Uterus (tissue), 4 donors: ENCODE data around the gene SLCO2B1. TPM values are rescaled to one million over a fixed set of nuclear protein-coding genes. Genes with fewer than 3 reads are reported as not detected.

Experiments
- DNase-seq, 2 donors: peaks; one replicate each; pipeline ENCODE4 v3.0.0-alpha.2; 2019 to 2020
- H3K27ac ChIP-seq, 2 donors: fragments of 200-600 bp; sonication (generic); 1 replicate in 1 of 2; 2 replicates in 1 of 2; pipeline ENCODE4 v1.5.1; 2016 to 2018
- H3K27me3 ChIP-seq, 2 donors: fragments of 200-600 bp; sonication (generic); one replicate each; pipeline ENCODE4 v1.5.1; 2018 to 2019; ENCODE audit warnings: control low read depth in 1 of 2
- H3K36me3 ChIP-seq, 2 donors: fragments of 200-600 bp; sonication (generic); one replicate each; pipeline ENCODE4 v1.5.1; 2019; ENCODE audit warnings: control low read depth in 1 of 2
- H3K4me1 ChIP-seq, 2 donors: fragments of 200-600 bp; sonication (generic); one replicate each; pipeline ENCODE4 v1.5.1; 2018 to 2019; ENCODE audit warnings: control low read depth in 1 of 2
- H3K4me3 ChIP-seq, 2 donors: fragments of 200-600 bp; sonication (generic); 1 replicate in 1 of 2; 2 replicates in 1 of 2; pipeline ENCODE4 v1.5.1; 2018 to 2019; ENCODE audit warnings: mild to moderate bottlenecking in 1 of 2
- H3K9me3 ChIP-seq, 2 donors: fragments of 200-600 bp; sonication (generic); one replicate each; pipeline ENCODE4 v1.5.1; 2019; ENCODE audit warnings: control low read depth in 1 of 2
- CTCF ChIP-seq, 4 experiments: fragments of 200-600 bp in 2 of 4; fragments of 450-650 bp in 2 of 4; sonication (generic) in 2 of 4; IDR thresholded peaks; one replicate each; pipeline ENCODE4 v1.5.1; 2016 to 2019; ENCODE audit warnings: antibody characterized with exemption in 4 of 4, mild to moderate bottlenecking in 2 of 4, moderate library complexity in 1 of 4
- POLR2A ChIP-seq, 2 donors: fragments of 450-650 bp; IDR thresholded peaks; one replicate each; pipeline ENCODE4 v1.6.1; 2016; ENCODE audit warnings: antibody characterized with exemption in 2 of 2, mild to moderate bottlenecking in 1 of 2, moderate library complexity in 1 of 2
- intact Hi-C: fragments of 100-400 bp; cut with DNase I; formaldehyde crosslinking; loops from one replicate; pipeline ENCODE4 v1.15.1; 2023; ENCODE audit warnings: low total_unique reads
- total RNA-seq, 4 donors: library from RNA; depleted of rRNA in 3 of 4; stranded (reverse); fragments of >200 nt in 3 of 4; gene quantifications; one replicate each; pipeline versions ENCODE4 v1.1.0 to v1.2.4, GENCODE V29; 2014 to 2023
- donor health status: DM: yes; HTN: yes; CAD: no.

Gene SLCO2B1
- total RNA-seq, 4 donors from 2014 or later, result 11.8 to 58.1 (median 31.8) TPM

DNA sequence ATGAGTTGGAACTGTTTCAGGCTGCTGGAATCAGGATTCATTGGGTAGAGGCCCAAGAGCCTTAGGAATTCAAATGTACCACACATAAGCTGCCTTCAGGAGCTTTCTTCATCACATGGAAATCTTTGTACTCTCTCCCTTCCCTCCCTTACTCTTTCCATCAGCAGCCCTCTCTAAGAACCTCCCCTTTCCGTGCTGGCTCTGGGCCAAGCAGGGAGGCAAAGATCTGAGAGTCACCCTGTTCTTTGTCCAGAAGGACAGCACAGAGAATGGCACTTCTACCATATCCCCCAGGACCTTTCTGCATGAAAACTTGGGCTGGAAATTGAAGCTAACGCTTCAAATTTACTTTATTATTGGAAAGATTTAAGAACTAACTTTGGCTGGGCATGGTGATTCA is 69.0 kb downstream of the SLCO2B1 start:
- no peak overlapping the region for H3K27ac ChIP-seq
- H3K4me1 ChIP-seq, result no peaks in the 10 kb centered on the region
- H3K36me3 ChIP-seq, result no peaks in the 10 kb centered on the region
- intact Hi-C loops, result no loop called here
- TF ChIP-seq POLR2A (IDR thresholded peaks at IDR 0.05) (no peak), CTCF (IDR thresholded peaks at IDR 0.05) (no peak)
- no peak for DNase-seq
- no peaks in the 10 kb centered on the region for H3K27me3 ChIP-seq
- H3K9me3 ChIP-seq, result no peaks in the 10 kb centered on the region
- H3K4me3 ChIP-seq, result no peak overlapping the region

DNA sequence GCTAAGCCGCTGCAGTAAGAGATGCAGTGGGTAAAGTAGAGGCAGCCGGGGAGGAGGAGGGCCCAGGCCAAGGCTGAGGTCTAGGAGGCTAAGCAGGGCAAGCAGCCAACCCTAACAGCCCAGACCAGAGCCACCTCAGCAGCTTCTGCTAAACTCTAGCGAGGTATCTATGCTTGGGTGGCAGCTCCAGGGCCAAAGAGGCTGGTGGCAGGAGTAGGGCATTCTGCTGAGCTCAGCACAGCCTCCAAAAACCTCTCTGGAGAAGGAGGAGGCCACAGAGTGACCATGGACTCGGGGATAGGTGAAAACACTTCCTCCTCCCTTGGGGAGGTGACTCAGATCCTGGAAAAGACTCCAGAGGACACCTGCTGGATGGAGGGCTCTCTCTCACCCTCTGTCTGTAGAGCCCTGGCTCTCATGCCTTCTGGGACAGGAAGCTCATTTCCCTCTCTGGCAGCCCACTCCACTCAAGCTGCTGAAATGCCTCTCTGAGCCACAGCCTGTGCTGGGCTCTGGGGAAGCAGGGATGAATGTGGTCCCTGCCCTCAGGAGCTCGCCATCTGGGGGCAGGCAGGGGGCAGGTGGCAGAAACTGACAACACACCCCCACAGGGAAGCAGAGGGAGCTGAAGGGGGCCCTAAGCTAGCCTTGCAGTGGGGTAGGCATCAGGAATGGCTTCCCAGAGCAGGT is 73.2 kb downstream of the SLCO2B1 start:
- H3K27me3 ChIP-seq, result no peaks in the 10 kb centered on the region
- no peaks in the 10 kb centered on the region for H3K9me3 ChIP-seq
- no peak for TF ChIP-seq POLR2A (IDR thresholded peaks at IDR 0.05)
- no peak for TF ChIP-seq CTCF (IDR thresholded peaks at IDR 0.05)
- intact Hi-C loops, result no loop called here
- no peak overlapping the region for H3K4me3 ChIP-seq
- H3K27ac ChIP-seq, result no peak overlapping the region
- DNase-seq, result no peak
- H3K4me1 ChIP-seq, result no peaks in the 10 kb centered on the region
- no peaks in the 10 kb centered on the region for H3K36me3 ChIP-seq

DNA sequence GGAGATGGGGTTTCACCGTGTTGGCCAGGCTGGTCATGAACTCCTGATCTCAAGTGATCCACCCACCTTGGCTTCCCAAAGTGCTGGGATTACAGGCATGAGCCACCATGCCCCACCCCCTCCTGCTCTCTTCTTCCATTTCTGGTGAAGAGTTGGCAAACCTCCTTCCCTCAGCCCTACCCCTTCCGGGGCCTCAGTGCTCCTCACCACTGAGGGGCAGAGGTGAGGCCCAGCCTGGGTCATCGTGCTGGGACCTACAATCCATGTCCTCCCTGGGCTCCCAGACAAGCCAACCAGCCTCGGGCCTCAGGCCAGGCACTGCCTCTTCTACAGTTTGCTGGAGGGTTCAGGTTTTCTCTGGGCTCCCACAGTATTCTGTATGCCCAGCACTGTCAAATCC is 74.9 kb downstream of the SLCO2B1 start:
- no peak overlapping the region for H3K27ac ChIP-seq

GRCh38 chr11:75229466-75229865 is 78.6 kb downstream of the SLCO2B1 start:
- intact Hi-C loops, result no loop called here
- Histone ChIP-seq H3K4me1 (no peaks in the 10 kb centered on the region), H3K27ac (no peak overlapping the region), H3K9me3 (no peaks in the 10 kb centered on the region), H3K27me3 (no peaks in the 10 kb centered on the region), H3K4me3 (no peak overlapping the region), H3K36me3 (no peaks in the 10 kb centered on the region)
- TF ChIP-seq POLR2A (IDR thresholded peaks at IDR 0.05) (no peak), CTCF (IDR thresholded peaks at IDR 0.05) (no peak)
- DNase-seq, result no peak

More for the DNA sequence above, 74.9 kb downstream of the SLCO2B1 start:
- Histone ChIP-seq H3K9me3 (no peaks in the 10 kb centered on the region), H3K36me3 (no peaks in the 10 kb centered on the region), H3K27me3 (no peaks in the 10 kb centered on the region), H3K4me3 (no peak overlapping the region), H3K4me1 (no peaks in the 10 kb centered on the region)
- intact Hi-C loops, result no loop called here
- no peak for DNase-seq
- TF ChIP-seq POLR2A (IDR thresholded peaks at IDR 0.05) (no peak), CTCF (IDR thresholded peaks at IDR 0.05) (no peak)

GRCh38 chr11:75230621-75231020 is 79.7 kb downstream of the SLCO2B1 start:
- intact Hi-C loops, result no loop called here
- Histone ChIP-seq H3K9me3 (no peaks in the 10 kb centered on the region), H3K4me1 (no peaks in the 10 kb centered on the region), H3K27me3 (no peaks in the 10 kb centered on the region), H3K36me3 (no peaks in the 10 kb centered on the region), H3K4me3 (no peak overlapping the region), H3K27ac (no peak overlapping the region)
- no peak for TF ChIP-seq POLR2A (IDR thresholded peaks at IDR 0.05)
- TF ChIP-seq CTCF (IDR thresholded peaks at IDR 0.05), result no peak
- DNase-seq, result no peak
